ENCODE data around the gene INF2. TPM values are rescaled to one million over a fixed set of nuclear protein-coding genes. Genes with fewer than 3 reads are reported as not detected.

Gene INF2
- polyA plus RNA-seq, 2 donors, result 26.6 to 41.9 TPM

DNA sequence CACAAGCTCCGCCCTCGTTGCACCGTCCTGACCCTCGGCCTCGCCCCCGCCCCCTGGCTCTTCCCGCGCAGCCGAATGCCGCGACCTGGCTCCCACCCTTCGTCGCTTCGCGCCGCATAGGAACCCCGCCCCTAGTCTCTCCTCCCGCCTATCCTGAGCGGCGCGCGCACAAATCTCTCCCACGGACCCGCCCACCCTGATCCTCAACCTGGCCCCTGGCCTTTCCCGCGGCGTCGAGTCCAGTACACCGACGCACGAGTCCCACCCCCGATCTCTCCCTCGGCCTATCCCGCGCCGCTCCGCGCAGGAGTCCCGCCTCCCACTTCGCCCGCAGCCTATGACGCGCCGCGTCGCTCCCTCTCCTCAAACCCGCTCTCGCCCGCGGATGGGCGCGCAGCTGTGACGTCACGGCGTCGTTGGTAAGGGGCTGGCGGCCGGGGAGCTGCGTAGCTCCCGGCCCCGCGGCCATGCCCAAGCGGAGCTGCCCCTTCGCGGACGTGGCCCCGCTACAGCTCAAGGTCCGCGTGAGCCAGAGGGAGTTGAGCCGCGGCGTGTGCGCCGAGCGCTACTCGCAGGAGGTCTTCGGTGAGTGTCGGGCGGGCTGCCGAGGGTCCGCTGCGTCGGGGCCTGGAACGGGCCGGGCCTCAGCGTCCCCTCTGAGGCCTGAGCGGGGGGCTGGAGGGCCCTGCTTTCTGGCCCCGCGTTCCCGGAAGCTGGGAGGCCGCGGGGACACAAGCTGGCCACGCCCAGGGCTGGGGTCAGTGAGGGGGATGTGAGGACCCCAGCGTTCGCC is 63.5 kb downstream of the INF2 start, which contains the start of gene SIVA1:
TSS of gene SIVA1 (plus strand) at position 413 of the 793 bp plus-strand sequence. CDS start at position 468, 55 bp downstream.
- H3K9me3 ChIP-seq (ENCODE audit: control insufficient read depth in 2 of 2, insufficient read depth in 1 of 2, low read depth in 1 of 2, low read length in 1 of 2), result no peaks in the 10 kb centered on the region
- peak within 1 kb of the TSS; percentile 88 to 89 for H3K27ac ChIP-seq (ENCODE audit: low read depth in 2 of 2, low read length in 1 of 2)
- H3K4me3 ChIP-seq (ENCODE audit: low read depth in 1 of 2, low read length in 2 of 2), result peak within 1 kb of the TSS; percentile 83 to 97
- peaks cover under 1 to 34% of the 10 kb centered on the region in 2 donors for H3K4me1 ChIP-seq (ENCODE audit: control insufficient read depth in 2 of 2, insufficient read depth in 2 of 2, low read length in 1 of 2)
- WGBS, 2 donors, result 0% methylated on average over 94 to 95 of the region's 95 CpGs
- peaks cover 0 to 22% of the 10 kb centered on the region in 2 donors for H3K36me3 ChIP-seq (ENCODE audit: control insufficient read depth in 2 of 2, insufficient read depth in 2 of 2, low read length in 1 of 2)
- no peaks in the 10 kb centered on the region for H3K27me3 ChIP-seq (ENCODE audit: control insufficient read depth in 1 of 2, insufficient read depth in 2 of 2, low read length in 2 of 2)

GRCh38 chr14:104753528-104754212 is 64.3 kb downstream of the INF2 start:
- Histone ChIP-seq H3K27ac (ENCODE audit: low read depth in 2 of 2, low read length in 1 of 2) (peak overlapping the region; percentile 82 to 89), H3K4me3 (ENCODE audit: low read depth in 1 of 2, low read length in 2 of 2) (peak overlapping the region; percentile 83 to 97), H3K36me3 (ENCODE audit: control insufficient read depth in 2 of 2, insufficient read depth in 2 of 2, low read length in 1 of 2) (peaks cover 0 to 25% of the 10 kb centered on the region in 2 donors), H3K27me3 (ENCODE audit: control insufficient read depth in 1 of 2, insufficient read depth in 2 of 2, low read length in 2 of 2) (no peaks in the 10 kb centered on the region), H3K9me3 (ENCODE audit: control insufficient read depth in 2 of 2, insufficient read depth in 1 of 2, low read depth in 1 of 2, low read length in 1 of 2) (no peaks in the 10 kb centered on the region), H3K4me1 (ENCODE audit: control insufficient read depth in 2 of 2, insufficient read depth in 2 of 2, low read length in 1 of 2) (peaks cover 0 to 31% of the 10 kb centered on the region in 2 donors)
- WGBS, 2 donors, result 1% methylated on average over 30 of the region's 30 CpGs

DNA sequence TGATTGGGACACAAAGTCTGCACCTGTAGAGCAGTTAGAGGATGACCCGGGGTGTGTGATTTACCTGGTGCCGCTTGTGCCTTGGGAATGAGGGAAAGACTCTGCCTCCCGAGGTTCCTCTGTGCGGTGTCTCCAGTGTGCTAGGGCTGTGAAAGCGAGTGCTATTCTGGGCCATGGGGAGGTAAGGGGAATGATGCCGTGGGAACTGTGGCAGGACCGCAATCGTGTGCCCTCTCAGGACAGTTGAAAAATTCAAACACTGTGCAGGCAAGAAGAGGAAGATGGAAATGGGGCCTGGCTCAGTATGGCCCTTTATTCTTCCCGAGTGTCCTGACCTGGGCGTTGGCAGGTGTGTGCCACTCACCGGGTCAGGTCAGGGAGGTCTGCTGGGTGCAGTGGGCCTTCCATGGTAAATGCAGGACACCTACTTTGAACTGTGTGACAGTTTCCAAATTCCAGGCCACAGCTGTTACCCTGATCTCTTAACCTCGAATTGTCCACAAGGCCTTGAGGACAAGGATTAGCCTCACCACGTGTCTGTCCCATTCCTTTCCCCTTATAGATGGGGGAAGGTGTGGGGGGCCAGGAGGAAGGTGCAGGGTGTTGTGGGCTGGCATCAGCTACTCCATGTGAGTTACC is 64.9 kb downstream of the INF2 start:
- Histone ChIP-seq H3K9me3 (ENCODE audit: control insufficient read depth in 2 of 2, insufficient read depth in 1 of 2, low read depth in 1 of 2, low read length in 1 of 2) (no peaks in the 10 kb centered on the region), H3K4me1 (ENCODE audit: control insufficient read depth in 2 of 2, insufficient read depth in 2 of 2, low read length in 1 of 2) (peaks cover 0 to 25% of the 10 kb centered on the region in 2 donors), H3K4me3 (ENCODE audit: low read depth in 1 of 2, low read length in 2 of 2) (peak overlapping the region; percentile 83 to 97), H3K27ac (ENCODE audit: low read depth in 2 of 2, low read length in 1 of 2) (no peak overlapping the region), H3K27me3 (ENCODE audit: control insufficient read depth in 1 of 2, insufficient read depth in 2 of 2, low read length in 2 of 2) (no peaks in the 10 kb centered on the region), H3K36me3 (ENCODE audit: control insufficient read depth in 2 of 2, insufficient read depth in 2 of 2, low read length in 1 of 2) (peaks cover 0 to 29% of the 10 kb centered on the region in 2 donors)
- WGBS, 2 donors, result 44 to 48% methylated on average over 13 of the region's 13 CpGs

DNA sequence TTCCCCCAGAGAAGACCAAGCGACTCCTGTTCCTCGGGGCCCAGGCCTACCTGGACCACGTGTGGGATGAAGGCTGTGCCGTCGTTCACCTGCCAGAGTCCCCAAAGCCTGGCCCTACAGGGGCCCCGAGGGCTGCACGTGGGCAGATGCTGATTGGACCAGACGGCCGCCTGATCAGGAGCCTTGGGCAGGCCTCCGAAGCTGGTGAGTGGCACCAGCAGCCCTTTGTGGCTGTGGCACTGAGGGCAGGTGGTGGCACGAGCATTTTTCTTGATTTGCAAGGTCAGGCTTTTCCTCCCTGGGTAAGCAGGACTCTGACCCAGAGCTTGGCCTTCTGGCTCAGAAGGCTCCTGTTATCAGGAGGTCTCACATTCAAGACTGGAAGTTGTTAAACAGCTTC is 66.2 kb downstream of the INF2 start:
- peaks cover 0 to 22% of the 10 kb centered on the region in 2 donors for H3K4me1 ChIP-seq (ENCODE audit: control insufficient read depth in 2 of 2, insufficient read depth in 2 of 2, low read length in 1 of 2)
- H3K27ac ChIP-seq (ENCODE audit: low read depth in 2 of 2, low read length in 1 of 2), result no peak overlapping the region
- H3K27me3 ChIP-seq (ENCODE audit: control insufficient read depth in 1 of 2, insufficient read depth in 2 of 2, low read length in 2 of 2), result no peaks in the 10 kb centered on the region
- no peak overlapping the region for H3K4me3 ChIP-seq (ENCODE audit: low read depth in 1 of 2, low read length in 2 of 2)
- 64 to 78% methylated on average over 11 of the region's 11 CpGs for WGBS, 2 donors
- H3K9me3 ChIP-seq (ENCODE audit: control insufficient read depth in 2 of 2, insufficient read depth in 1 of 2, low read depth in 1 of 2, low read length in 1 of 2), result no peaks in the 10 kb centered on the region
- H3K36me3 ChIP-seq (ENCODE audit: control insufficient read depth in 2 of 2, insufficient read depth in 2 of 2, low read length in 1 of 2), result peaks cover 0 to 39% of the 10 kb centered on the region in 2 donors

DNA sequence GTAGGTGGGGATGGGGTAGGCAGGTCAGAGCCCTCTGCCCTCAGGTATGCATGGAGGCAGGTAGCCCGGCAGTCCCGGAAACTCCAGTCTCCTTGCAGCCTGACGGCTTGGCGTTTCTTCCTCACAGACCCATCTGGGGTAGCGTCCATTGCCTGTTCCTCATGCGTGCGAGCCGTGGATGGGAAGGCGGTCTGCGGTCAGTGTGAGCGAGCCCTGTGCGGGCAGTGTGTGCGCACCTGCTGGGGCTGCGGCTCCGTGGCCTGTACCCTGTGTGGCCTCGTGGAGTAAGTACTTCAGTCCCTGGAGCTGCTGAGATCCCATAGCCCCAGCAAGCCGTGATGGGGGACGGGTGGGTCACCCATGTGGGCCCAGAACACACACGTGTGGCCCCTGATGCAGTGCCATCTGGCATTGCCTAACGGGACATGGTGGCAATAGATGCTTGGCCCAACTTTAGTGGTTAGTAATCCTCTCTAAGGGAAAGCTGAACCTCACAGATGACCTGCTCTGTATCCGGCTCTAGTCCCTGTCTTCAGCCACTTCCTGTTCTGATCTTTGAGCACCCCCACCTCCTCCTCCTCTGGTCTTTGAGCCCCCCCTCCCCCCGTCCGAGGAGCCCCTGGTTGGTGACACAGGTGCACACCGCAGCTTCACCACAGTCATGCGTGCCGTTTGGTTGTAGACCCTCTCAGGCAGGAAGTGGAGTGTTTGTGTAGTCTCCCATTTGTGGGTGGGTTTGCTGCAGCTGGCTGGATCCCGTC is 67.2 kb downstream of the INF2 start:
- WGBS, 2 donors, result 80 to 87% methylated on average over 27 of the region's 27 CpGs
- no peaks in the 10 kb centered on the region for H3K27me3 ChIP-seq (ENCODE audit: control insufficient read depth in 1 of 2, insufficient read depth in 2 of 2, low read length in 2 of 2)
- H3K27ac ChIP-seq (ENCODE audit: low read depth in 2 of 2, low read length in 1 of 2), result no peak overlapping the region
- H3K36me3 ChIP-seq (ENCODE audit: control insufficient read depth in 2 of 2, insufficient read depth in 2 of 2, low read length in 1 of 2), result peaks cover 0 to 40% of the 10 kb centered on the region in 2 donors
- peaks cover 0 to 22% of the 10 kb centered on the region in 2 donors for H3K4me1 ChIP-seq (ENCODE audit: control insufficient read depth in 2 of 2, insufficient read depth in 2 of 2, low read length in 1 of 2)
- no peaks in the 10 kb centered on the region for H3K9me3 ChIP-seq (ENCODE audit: control insufficient read depth in 2 of 2, insufficient read depth in 1 of 2, low read depth in 1 of 2, low read length in 1 of 2)
- no peak overlapping the region for H3K4me3 ChIP-seq (ENCODE audit: low read depth in 1 of 2, low read length in 2 of 2)

DNA sequence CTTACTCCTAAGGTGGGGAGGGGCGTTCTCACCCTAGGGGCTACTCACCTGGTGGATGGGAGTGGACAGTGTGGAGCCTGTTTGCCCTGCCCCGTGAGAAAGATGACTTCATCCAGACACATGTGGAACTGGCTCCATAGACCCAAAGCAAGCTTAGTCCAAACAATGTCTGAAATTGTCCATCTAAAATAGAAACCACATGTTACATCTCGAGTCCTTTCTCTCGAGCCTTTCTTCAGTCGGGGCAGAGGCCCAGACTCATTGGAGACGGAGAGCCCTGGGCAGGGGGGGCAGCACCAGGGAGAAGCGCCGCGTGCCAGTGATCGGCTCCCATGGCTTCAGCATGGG is 67.8 kb downstream of the INF2 start:
- Histone ChIP-seq H3K4me3 (ENCODE audit: low read depth in 1 of 2, low read length in 2 of 2) (no peak overlapping the region), H3K36me3 (ENCODE audit: control insufficient read depth in 2 of 2, insufficient read depth in 2 of 2, low read length in 1 of 2) (peaks cover 0 to 40% of the 10 kb centered on the region in 2 donors), H3K9me3 (ENCODE audit: control insufficient read depth in 2 of 2, insufficient read depth in 1 of 2, low read depth in 1 of 2, low read length in 1 of 2) (no peaks in the 10 kb centered on the region), H3K27me3 (ENCODE audit: control insufficient read depth in 1 of 2, insufficient read depth in 2 of 2, low read length in 2 of 2) (no peaks in the 10 kb centered on the region), H3K27ac (ENCODE audit: low read depth in 2 of 2, low read length in 1 of 2) (no peak overlapping the region), H3K4me1 (ENCODE audit: control insufficient read depth in 2 of 2, insufficient read depth in 2 of 2, low read length in 1 of 2) (peaks cover 0 to 16% of the 10 kb centered on the region in 2 donors)
- WGBS, 2 donors, result 77 to 83% methylated on average over 10 of the region's 10 CpGs

- Histone ChIP-seq H3K36me3 (ENCODE audit: control insufficient read depth in 2 of 2, insufficient read depth in 2 of 2, low read length in 1 of 2) (peaks cover 0 to 40% of the 10 kb centered on the region in 2 donors), H3K27me3 (ENCODE audit: control insufficient read depth in 1 of 2, insufficient read depth in 2 of 2, low read length in 2 of 2) (no peaks in the 10 kb centered on the region), H3K27ac (ENCODE audit: low read depth in 2 of 2, low read length in 1 of 2) (no peak overlapping the region), H3K4me3 (ENCODE audit: low read depth in 1 of 2, low read length in 2 of 2) (no peak overlapping the region), H3K4me1 (ENCODE audit: control insufficient read depth in 2 of 2, insufficient read depth in 2 of 2, low read length in 1 of 2) (peaks cover 0 to 15% of the 10 kb centered on the region in 2 donors), H3K9me3 (ENCODE audit: control insufficient read depth in 2 of 2, insufficient read depth in 1 of 2, low read depth in 1 of 2, low read length in 1 of 2) (no peaks in the 10 kb centered on the region)
- 87 to 92% methylated on average over 19 of the region's 19 CpGs for whole genome bisulfite sequencing, 2 donors
Observed at GRCh38 chr14:104757681-104758392, 68.4 kb downstream of the INF2 start.

DNA sequence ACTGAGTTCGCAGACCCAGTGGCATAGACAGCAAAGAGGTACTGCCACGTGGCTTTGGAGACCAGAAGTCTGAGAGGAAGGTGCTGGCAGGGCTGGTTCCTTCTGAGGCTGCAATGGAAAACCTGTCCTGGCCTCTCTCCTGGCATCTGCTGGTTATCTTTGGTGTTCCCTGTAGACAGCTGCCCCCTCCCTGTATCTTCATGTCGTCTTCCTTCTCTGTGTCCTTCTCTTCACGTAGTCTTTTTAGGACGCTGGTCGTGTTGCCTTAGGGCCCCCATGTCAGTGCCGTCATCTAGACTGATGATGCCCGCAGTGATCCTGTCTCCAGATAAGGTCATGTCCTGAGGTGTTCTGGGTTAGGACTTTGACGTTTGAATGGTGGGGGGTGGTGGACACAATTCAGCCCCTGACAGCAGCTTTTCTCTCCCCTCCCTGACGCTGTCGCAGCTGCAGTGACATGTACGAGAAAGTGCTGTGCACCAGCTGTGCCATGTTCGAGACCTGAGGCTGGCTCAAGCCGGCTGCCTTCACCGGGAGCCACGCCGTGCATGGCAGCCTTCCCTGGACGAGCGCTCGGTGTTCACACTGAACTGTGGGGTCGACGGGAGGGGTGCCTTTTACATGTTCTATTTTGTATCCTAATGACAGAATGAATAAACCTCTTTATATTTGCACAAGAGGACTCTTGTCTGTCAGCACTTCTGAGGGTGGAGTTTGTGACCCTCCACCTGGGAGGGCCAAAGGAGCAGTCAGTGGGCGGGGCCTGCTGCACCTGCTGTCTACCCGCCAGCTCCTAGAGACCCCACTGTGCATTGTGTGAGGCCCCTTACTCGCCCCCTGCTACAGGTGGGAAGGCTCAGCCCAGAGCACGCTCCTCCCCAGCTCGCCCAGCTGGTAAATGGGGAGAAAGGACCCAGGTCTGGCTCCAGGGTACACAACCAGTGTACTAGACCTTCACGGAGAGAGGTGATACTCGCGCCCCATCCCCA is 69.9 kb downstream of the INF2 start:
- Histone ChIP-seq H3K4me1 (ENCODE audit: control insufficient read depth in 2 of 2, insufficient read depth in 2 of 2, low read length in 1 of 2) (peaks cover 0 to 9% of the 10 kb centered on the region in 2 donors), H3K9me3 (ENCODE audit: control insufficient read depth in 2 of 2, insufficient read depth in 1 of 2, low read depth in 1 of 2, low read length in 1 of 2) (no peaks in the 10 kb centered on the region), H3K27me3 (ENCODE audit: control insufficient read depth in 1 of 2, insufficient read depth in 2 of 2, low read length in 2 of 2) (no peaks in the 10 kb centered on the region), H3K27ac (ENCODE audit: low read depth in 2 of 2, low read length in 1 of 2) (no peak overlapping the region), H3K4me3 (ENCODE audit: low read depth in 1 of 2, low read length in 2 of 2) (no peak overlapping the region), H3K36me3 (ENCODE audit: control insufficient read depth in 2 of 2, insufficient read depth in 2 of 2, low read length in 1 of 2) (peaks cover 0 to 40% of the 10 kb centered on the region in 2 donors)
- 84 to 88% methylated on average over 30 of the region's 30 CpGs for WGBS, 2 donors

Measured in esophagus (tissue), 2 donors.